GM12891 (cell line): ENCODE results near the gene HAUS7.

ENCODE experiments used
- POLR2A ChIP-seq: IDR thresholded peaks from 2 replicates; pipeline ENCODE4 v1.6.1; 2011; ENCODE audit warnings: low read depth, low read length, control low read depth
- POLR2AphosphoS5 ChIP-seq: IDR thresholded peaks from 2 replicates; pipeline ENCODE4 v1.6.1; 2011; ENCODE audit warnings: low read depth, low read length, control low read depth
- TAF1 ChIP-seq: IDR thresholded peaks from 2 replicates; pipeline ENCODE4 v1.6.1; 2011; ENCODE audit warnings: low read depth, low read length, control low read depth

DNA sequence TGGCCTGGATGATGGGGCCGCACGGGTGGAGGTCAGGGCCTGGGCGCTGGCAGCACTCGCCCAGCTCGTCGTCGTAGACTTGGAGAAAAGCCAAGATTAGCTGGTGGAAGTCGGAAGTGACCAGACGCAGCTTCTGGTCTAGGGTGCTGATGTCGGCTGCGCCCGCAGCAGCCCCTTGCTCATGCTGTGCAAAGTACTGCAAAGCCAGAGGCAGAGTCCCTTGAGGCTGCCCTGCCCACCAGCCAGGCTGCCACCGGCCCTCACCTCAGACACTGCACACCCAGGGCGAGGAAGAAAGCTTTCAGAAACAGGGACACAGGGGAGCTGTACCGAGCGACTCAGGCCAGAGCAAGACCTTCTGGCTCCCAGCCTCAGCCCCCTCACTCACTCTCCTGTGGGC lies 14.8 kb downstream of the HAUS7 start:
- TF ChIP-seq POLR2AphosphoS5 = no peak
- no peak for TF ChIP-seq POLR2A
- TF ChIP-seq TAF1 = no peak
